Neural progenitor cell (in vitro differentiated cells): Measurements from ENCODE around the gene APOBEC3A.

Source experiments
- CTCF ChIP-seq: fragments of 200-600 bp; sonication (generic); IDR thresholded peaks from 2 replicates; pipeline ENCODE4 v1.5.1; 2017; ENCODE audit warnings: antibody characterized with exemption, mild to moderate bottlenecking
- EZH2 ChIP-seq: fragments of 200-600 bp; sonication (generic); IDR thresholded peaks from 2 replicates; pipeline ENCODE4 v1.6.1; 2017; ENCODE audit warnings: antibody characterized with exemption, mild to moderate bottlenecking, moderate library complexity
- EZH2phosphoT487 ChIP-seq: fragments of 200-600 bp; sonication (generic); IDR thresholded peaks from 2 replicates; pipeline ENCODE4 v1.6.1; 2017; ENCODE audit warnings: antibody characterized with exemption

GRCh38 chr22:38919631-38920190 is 37.7 kb upstream of the APOBEC3A start:
- TF ChIP-seq CTCF (no peak), EZH2phosphoT487 (no peak), EZH2 (no peak)
